Upper lobe of right lung (tissue), 1 donor: ENCODE data around the gene PDCD6IP. TPM values are rescaled to one million over a fixed set of nuclear protein-coding genes. Genes with fewer than 3 reads are reported as not detected.
"Not testable (repeated sequence)": the region's sequence is repeated elsewhere in the genome, so short reads cannot be mapped to it uniquely, and the experiment has no call there.

Experiments
- ATAC-seq: fragments of 200-7000 bp; cut with Tn5 transposase; one replicate; pipeline ENCODE4 v1.9.1; 2020; ENCODE audit warnings: mild to moderate bottlenecking, moderate library complexity
- DNase-seq: peaks from one replicate; pipeline ENCODE4 v3.0.0-alpha.2; 2020
- H3K27ac ChIP-seq: fragments of 200-600 bp; one replicate; pipeline ENCODE4 v1.8.0; 2022
- H3K27me3 ChIP-seq: fragments of 200-600 bp; one replicate; pipeline ENCODE4 v1.8.0; 2022; ENCODE audit warnings: mild to moderate bottlenecking
- H3K36me3 ChIP-seq: fragments of 200-600 bp; one replicate; pipeline ENCODE4 v1.8.0; 2022
- H3K4me1 ChIP-seq: fragments of 200-600 bp; one replicate; pipeline ENCODE4 v1.8.0; 2022
- H3K4me3 ChIP-seq: fragments of 200-600 bp; one replicate; pipeline ENCODE4 v1.8.0; 2022; ENCODE audit warnings: mild to moderate bottlenecking
- H3K9me3 ChIP-seq: fragments of 200-600 bp; one replicate; pipeline ENCODE4 v1.8.0; 2022
- CTCF ChIP-seq: fragments of 200-600 bp; IDR thresholded peaks from one replicate; pipeline ENCODE4 v1.8.0; 2022; ENCODE audit warnings: antibody characterized with exemption
- intact Hi-C: fragments of 100-400 bp; cut with DNase I; formaldehyde crosslinking; loops from one replicate; pipeline ENCODE4 v1.11.0; 2022
- total RNA-seq: library from RNA; stranded (reverse); fragmentation: NEBNext Ultra II Directional; extraction: Animal tissue kit (Norgen Biotek cat#: 25700); gene quantifications from one replicate; pipeline ENCODE4 v1.2.1, GENCODE V29; 2021
- donor health status: DM: no; HTN: yes; CAD: no; lungs with severe emphysema.

PDCD6IP gene
- total RNA-seq, 1 donor from 2014 or later, result 266 TPM

DNA sequence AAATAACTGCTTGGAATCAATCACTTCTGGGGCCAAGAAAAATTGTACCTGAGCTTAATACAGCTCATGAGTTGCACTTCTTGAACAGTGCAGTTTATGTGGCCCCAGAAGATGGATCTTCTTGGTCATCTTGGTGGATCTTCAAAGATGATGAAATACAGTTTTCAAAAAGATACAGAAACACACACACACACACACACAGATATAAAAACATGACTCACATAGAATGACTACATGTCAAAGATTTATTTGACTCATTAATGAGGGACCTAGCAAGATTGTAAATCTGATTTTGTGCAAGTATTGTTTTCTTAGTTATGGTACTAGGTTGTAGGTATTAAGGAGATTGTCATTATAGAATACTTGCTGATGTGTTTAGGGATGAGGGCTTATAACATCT lies 32.6 kb downstream of the PDCD6IP start:
- Histone ChIP-seq H3K4me1 (peaks cover 12% of the 10 kb centered on the region), H3K36me3 (peaks cover 76% of the 10 kb centered on the region), H3K4me3 (no peak overlapping the region), H3K27ac (no peak overlapping the region), H3K27me3 (no peaks in the 10 kb centered on the region), H3K9me3 (no peaks in the 10 kb centered on the region)
- ATAC-seq (no peak), DNase-seq (no peak)
- no peak for TF ChIP-seq CTCF
- intact Hi-C loops, result no loop called here

DNA sequence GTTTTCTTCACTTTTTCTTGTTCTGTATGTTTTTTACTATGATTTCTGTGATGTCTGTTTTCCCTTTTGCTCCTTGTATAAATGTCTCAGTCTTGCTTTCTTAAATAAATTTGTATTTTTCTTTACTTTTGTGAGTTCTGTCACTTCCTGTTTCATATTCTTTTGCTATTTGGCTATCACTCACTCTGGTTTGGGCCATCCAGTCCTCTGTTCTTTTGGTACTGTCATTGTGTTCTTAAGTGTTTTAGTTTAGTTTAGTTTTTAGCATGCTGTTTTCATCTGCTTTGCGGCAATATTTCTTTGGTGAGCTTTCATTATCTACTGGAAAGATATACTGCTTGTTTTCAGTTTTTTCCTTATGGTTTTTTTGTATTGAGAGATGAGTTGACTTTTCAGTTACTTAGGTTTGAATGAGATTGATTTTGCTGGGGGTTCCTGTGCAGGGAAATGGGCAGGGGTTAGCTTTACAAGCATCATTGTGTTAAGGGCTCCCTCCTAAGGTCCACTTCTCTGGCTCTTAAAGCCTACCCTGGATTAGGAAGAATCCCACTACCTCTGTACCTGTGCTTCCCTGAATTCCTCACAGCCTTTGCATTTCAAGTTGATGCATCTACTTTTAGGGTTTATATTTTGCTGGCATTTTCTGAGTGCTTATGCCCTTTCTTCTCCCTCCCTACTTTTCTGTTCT lies 35.1 kb downstream of the PDCD6IP start:
- intact Hi-C loops, result no loop called here
- Histone ChIP-seq H3K9me3 (no peaks in the 10 kb centered on the region), H3K4me1 (peaks cover 12% of the 10 kb centered on the region), H3K36me3 (peaks cover 64% of the 10 kb centered on the region), H3K27ac (no peak overlapping the region), H3K27me3 (no peaks in the 10 kb centered on the region), H3K4me3 (no peak overlapping the region)
- no peak for ATAC-seq
- no peak for DNase-seq
- TF ChIP-seq CTCF, result no peak

- Histone ChIP-seq H3K27ac (no peak overlapping the region), H3K4me1 (peaks cover 12% of the 10 kb centered on the region), H3K36me3 (peaks cover 64% of the 10 kb centered on the region), H3K27me3 (no peaks in the 10 kb centered on the region), H3K4me3 (no peak overlapping the region), H3K9me3 (no peaks in the 10 kb centered on the region)
- no peak for TF ChIP-seq CTCF
- ATAC-seq, result no peak
- intact Hi-C loops, result no loop called here
- no peak for DNase-seq
Observed at GRCh38 chr3:33834096-33834453, 35.6 kb downstream of the PDCD6IP start.

- H3K36me3 ChIP-seq, result peaks cover 44% of the 10 kb centered on the region
- H3K27me3 ChIP-seq, H3K4me3 ChIP-seq, H3K9me3 ChIP-seq, DNase-seq, ATAC-seq, intact Hi-C loops, H3K27ac ChIP-seq: not testable (repeated sequence)
- H3K4me1 ChIP-seq, result peaks cover 12% of the 10 kb centered on the region
Observed at GRCh38 chr3:33837182-33837581, 38.8 kb downstream of the PDCD6IP start.

DNA sequence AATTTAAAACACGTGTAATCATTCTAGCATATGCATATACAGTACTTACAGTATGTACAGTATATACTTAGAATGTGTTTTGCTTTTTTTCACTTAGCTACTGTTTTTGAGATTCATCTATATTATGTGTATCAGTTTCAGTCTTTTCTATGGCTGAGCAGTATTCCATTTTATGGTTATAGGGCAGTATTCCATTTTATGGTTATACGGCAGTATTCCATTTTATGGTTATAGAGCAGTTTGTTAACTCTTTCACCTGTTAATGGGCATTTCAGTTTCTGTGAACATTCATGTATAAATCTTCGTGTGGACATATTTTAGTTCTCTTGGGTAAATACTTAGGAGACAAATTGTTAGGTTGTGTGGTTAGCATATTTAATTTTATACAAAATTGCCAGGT lies 40.9 kb downstream of the PDCD6IP start:
- no peak for TF ChIP-seq CTCF
- Histone ChIP-seq H3K4me1 (no peaks in the 10 kb centered on the region), H3K9me3 (no peaks in the 10 kb centered on the region), H3K27me3 (no peaks in the 10 kb centered on the region), H3K4me3 (no peak overlapping the region), H3K36me3 (peaks cover 58% of the 10 kb centered on the region), H3K27ac (no peak overlapping the region)
- ATAC-seq (no peak), DNase-seq (no peak)
- intact Hi-C loops, result no loop called here

DNA sequence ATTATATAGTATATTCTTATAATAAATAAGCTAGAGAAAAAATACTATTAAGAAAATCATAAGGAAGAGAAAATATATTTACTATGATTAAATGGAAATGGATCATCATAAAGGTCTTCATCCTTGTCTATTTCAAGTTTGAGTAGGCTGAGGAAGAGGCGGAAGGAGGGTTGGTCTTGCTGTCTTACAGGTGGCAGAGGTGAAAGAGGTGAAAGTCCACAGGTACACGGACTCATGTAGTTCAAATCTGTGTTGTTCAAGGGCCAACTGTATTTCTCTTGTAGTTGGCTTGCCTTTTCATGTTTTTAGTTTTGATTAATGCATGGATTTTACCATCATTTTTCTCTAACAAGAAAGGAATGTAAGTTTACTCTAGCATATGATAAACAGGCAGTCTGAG lies 41.7 kb downstream of the PDCD6IP start:
- H3K9me3 ChIP-seq, result no peaks in the 10 kb centered on the region
- H3K4me3 ChIP-seq, result no peak overlapping the region
- TF ChIP-seq CTCF, result no peak
- ATAC-seq (no peak), DNase-seq (no peak)
- intact Hi-C loops, result no loop called here
- no peaks in the 10 kb centered on the region for H3K27me3 ChIP-seq
- H3K4me1 ChIP-seq, result no peaks in the 10 kb centered on the region
- H3K27ac ChIP-seq, result no peak overlapping the region
- H3K36me3 ChIP-seq, result peaks cover 62% of the 10 kb centered on the region
